IMR-90 (cell line): Measurements from ENCODE around the gene NATD1.

Source experiments
- CEBPB ChIP-seq: IDR thresholded peaks from 2 replicates; pipeline ENCODE4 v1.6.1; 2012; ENCODE audit warnings: low read depth, low read length, improper control_type of control experiment
- CHD1 ChIP-seq: IDR thresholded peaks from 2 replicates; pipeline ENCODE4 v1.6.1; 2012; ENCODE audit warnings: low read depth, low read length, improper control_type of control experiment
- CTCF ChIP-seq: conservative IDR thresholded peaks from 2 replicates; pipeline ENCODE4 v1.5.1; 2012; ENCODE audit warnings: mild to moderate bottlenecking, low read depth, low read length, improper control_type of control experiment
- ELK1 ChIP-seq: fragments of 150-350 bp; IDR thresholded peaks from 2 replicates; pipeline ENCODE4 v1.6.1; 2016; ENCODE audit warnings: low read depth, mild to moderate bottlenecking, low read length, moderate library complexity, borderline replicate concordance
- MAFK ChIP-seq: IDR thresholded peaks from 2 replicates; pipeline ENCODE4 v1.6.1; 2012; ENCODE audit warnings: low read depth, low read length, improper control_type of control experiment
- MAZ ChIP-seq: IDR thresholded peaks from 2 replicates; pipeline ENCODE4 v1.6.1; 2012; ENCODE audit warnings: low read depth, mild to moderate bottlenecking, low read length, improper control_type of control experiment, moderate library complexity, borderline replicate concordance
- POLR2A ChIP-seq: IDR thresholded peaks from 2 replicates; pipeline ENCODE4 v1.6.1; 2012; ENCODE audit warnings: mild to moderate bottlenecking, low read depth, low read length
- RFX5 ChIP-seq: IDR thresholded peaks from 2 replicates; pipeline ENCODE4 v1.8.0; 2012; ENCODE audit warnings: low read depth, mild to moderate bottlenecking, low read length, moderate library complexity

GRCh38 chr17:21204935-21205334 lies 48.3 kb downstream of the NATD1 start:
- TF ChIP-seq CTCF: no peak
- TF ChIP-seq MAZ: no peak
- TF ChIP-seq RFX5: no peak
- TF ChIP-seq MAFK: no peak
- TF ChIP-seq CEBPB: no peak
- no peak for TF ChIP-seq POLR2A
- no peak for TF ChIP-seq CHD1
- TF ChIP-seq ELK1: no peak
